Measurements from ENCODE around the gene MORN4. TPM values are rescaled to one million over a fixed set of nuclear protein-coding genes. Genes with fewer than 3 reads are reported as not detected.

Gene MORN4
- 10 to 100 TPM in 6 of 9 donors, 1 to 10 TPM in 3; 7.2 to 21.0 (median 10.8) TPM for total RNA-seq
- 10 to 100 TPM; 16.1 to 31.7 TPM for polyA plus RNA-seq
- long read RNA-seq, donor 1, transcript MORN4-201 (5 exons, 2,315 nt): major isoform, 6 of 19 reads
- long read RNA-seq, donor 1, transcript MORN4-202 (2 exons, 419 nt): major isoform, 6 of 19 reads
- long read RNA-seq, donor 1, partial matches to known transcripts: 2 of 19 reads
- long read RNA-seq, donor 1, other reads (novel, unspliced or antisense): 5 of 19 reads
- long read RNA-seq, donor 2, transcript MORN4-201 (5 exons, 2,315 nt): major isoform, 15 of 21 reads
- long read RNA-seq, donor 2, partial matches to known transcripts: 2 of 21 reads
- long read RNA-seq, donor 2, other reads (novel, unspliced or antisense): 4 of 21 reads
- long read RNA-seq, donor 3, partial matches to known transcripts: 1 of 9 reads
- long read RNA-seq, donor 3, other reads (novel, unspliced or antisense): 0 of 9 reads

GRCh38 chr10:97632949-97633884 lies at the start of gene MORN4:
MORN4 (minus strand) TSS chr10:97633500; CDS start chr10:97619653, 13,847 bp downstream.
- DNase-seq (peak; percentile 94 to 96 (median 95)), ATAC-seq (peak; percentile 99)
- Histone ChIP-seq H3K36me3 (no peaks in the 10 kb centered on the region), H3K9me3 (no peaks in the 10 kb centered on the region), H3K4me3 (peak within 1 kb of the TSS; percentile 49 to 80 (median 74)), H3K4me1 (peaks cover 0 to 12% (median 5%) of the 10 kb centered on the region in 12 donors), H3K27me3 (no peaks in the 10 kb centered on the region), H3K27ac (peak within 1 kb of the TSS in 10 of 12 donors; percentile 35 to 76 (median 60))
- TF ChIP-seq, protein P1, sequence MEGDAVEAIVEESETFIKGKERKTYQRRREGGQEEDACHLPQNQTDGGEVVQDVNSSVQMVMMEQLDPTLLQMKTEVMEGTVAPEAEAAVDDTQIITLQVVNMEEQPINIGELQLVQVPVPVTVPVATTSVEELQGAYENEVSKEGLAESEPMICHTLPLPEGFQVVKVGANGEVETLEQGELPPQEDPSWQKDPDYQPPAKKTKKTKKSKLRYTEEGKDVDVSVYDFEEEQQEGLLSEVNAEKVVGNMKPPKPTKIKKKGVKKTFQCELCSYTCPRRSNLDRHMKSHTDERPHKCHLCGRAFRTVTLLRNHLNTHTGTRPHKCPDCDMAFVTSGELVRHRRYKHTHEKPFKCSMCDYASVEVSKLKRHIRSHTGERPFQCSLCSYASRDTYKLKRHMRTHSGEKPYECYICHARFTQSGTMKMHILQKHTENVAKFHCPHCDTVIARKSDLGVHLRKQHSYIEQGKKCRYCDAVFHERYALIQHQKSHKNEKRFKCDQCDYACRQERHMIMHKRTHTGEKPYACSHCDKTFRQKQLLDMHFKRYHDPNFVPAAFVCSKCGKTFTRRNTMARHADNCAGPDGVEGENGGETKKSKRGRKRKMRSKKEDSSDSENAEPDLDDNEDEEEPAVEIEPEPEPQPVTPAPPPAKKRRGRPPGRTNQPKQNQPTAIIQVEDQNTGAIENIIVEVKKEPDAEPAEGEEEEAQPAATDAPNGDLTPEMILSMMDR (IDR thresholded peaks at IDR 0.05): no peak
- TF ChIP-seq POLR2A (IDR thresholded peaks at IDR 0.05): no peak
- intact Hi-C loops (cut with DNase I): no loop called here
- WGBS, 4 donors: 3 to 6% (median 4%) methylated on average over 47 to 62 of the region's 62 CpGs

DNA sequence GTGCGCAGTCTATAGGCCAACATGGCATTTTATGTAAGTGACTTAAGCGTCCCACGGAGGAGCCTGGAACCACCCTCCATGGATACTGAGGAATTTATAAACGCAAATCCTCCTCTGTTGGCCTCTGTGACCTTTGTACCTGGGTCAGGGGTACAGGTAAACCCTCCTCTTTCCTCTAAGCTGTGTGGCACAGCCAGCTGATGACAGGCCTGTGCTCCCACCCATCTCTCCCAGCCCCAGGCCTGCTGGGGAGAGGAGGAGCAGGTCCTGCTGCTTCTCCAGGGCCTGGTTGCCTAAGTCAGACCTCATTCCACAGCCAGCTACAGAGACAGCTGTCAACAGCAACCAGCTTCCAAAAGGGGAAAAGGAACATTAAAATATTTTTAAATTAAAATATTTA lies 48.7 kb upstream of the MORN4 start:
- no peaks in the 10 kb centered on the region for H3K9me3 ChIP-seq
- H3K4me1 ChIP-seq: peaks cover 0 to 45% (median 34%) of the 10 kb centered on the region in 12 donors
- H3K36me3 ChIP-seq: peaks cover 0 to 27% (median 14%) of the 10 kb centered on the region in 9 donors
- no peak overlapping the region for H3K27ac ChIP-seq
- DNase-seq (no peak), ATAC-seq (no peak)
- 80 to 88% (median 83%) methylated on average over 4 of the region's 4 CpGs for WGBS, 4 donors
- TF ChIP-seq POLR2A (IDR thresholded peaks at IDR 0.05): no peak
- TF ChIP-seq, protein P1 (IDR thresholded peaks at IDR 0.05): no peak
- no peaks in the 10 kb centered on the region for H3K27me3 ChIP-seq
- intact Hi-C loops (cut with DNase I): no loop called here
- no peak overlapping the region for H3K4me3 ChIP-seq

- no peak for TF ChIP-seq POLR2A (IDR thresholded peaks at IDR 0.05)
- TF ChIP-seq, protein P1 (IDR thresholded peaks at IDR 0.05): no peak
- 92 to 96% (median 93%) methylated on average over 10 to 16 of the region's 16 CpGs for WGBS, 4 donors
- Histone ChIP-seq H3K4me1 (peaks cover 0 to 30% (median 14%) of the 10 kb centered on the region in 12 donors), H3K9me3 (no peaks in the 10 kb centered on the region), H3K4me3 (no peak overlapping the region), H3K27me3 (no peaks in the 10 kb centered on the region), H3K27ac (no peak overlapping the region), H3K36me3 (peaks cover 0 to 50% (median 36%) of the 10 kb centered on the region in 9 donors)
- intact Hi-C loops (cut with DNase I): no loop called here
- DNase-seq (no peak), ATAC-seq (no peak)
These were observed 46.3 kb upstream of the MORN4 start for GRCh38 chr10:97679594-97679993.

Measured in heart left ventricle (tissue), 16 donors.